Panc1 (cell line): Measurements from ENCODE around the gene KRTAP5-6.

Source experiments
- CTCF ChIP-seq: fragments of 450-650 bp; IDR thresholded peaks from 2 replicates; pipeline ENCODE4 v1.5.1; 2017; ENCODE audit warnings: mild to moderate bottlenecking
- POLR2AphosphoS5 ChIP-seq: IDR thresholded peaks from 2 replicates; pipeline ENCODE4 v1.6.1; 2012; ENCODE audit warnings: mild to moderate bottlenecking, low read depth, low read length, moderate library complexity
- REST ChIP-seq, 2 experiments: IDR thresholded peaks; 2 replicates each; pipeline ENCODE4 v1.6.1; 2011 to 2012; ENCODE audit warnings: low read depth in 2 of 2, control low read depth in 1 of 2, low read length in 1 of 2, mild to moderate bottlenecking in 1 of 2, moderate library complexity in 1 of 2; ENCODE audit not compliant: insufficient read depth in 1 of 2

GRCh38 chr11:1746511-1746931, 49.5 kb downstream of the KRTAP5-6 start:
- TF ChIP-seq CTCF (no peak), REST (IDR thresholded peaks at IDR 0.05; ENCODE audit: insufficient read depth in 1 of 2, low read depth in 2 of 2, low read length in 1 of 2) (no peak), POLR2AphosphoS5 (no peak)
